HG02763 (cell line): ENCODE measurements around the gene ALDH7A1.
"Not testable (repeated sequence)": the region's sequence is repeated elsewhere in the genome, so short reads cannot be mapped to it uniquely, and the experiment has no call there.

Experiments used
- ATAC-seq: cut with Tn5 transposase; IDR thresholded peaks from one replicate; pipeline ENCODE4 v1.9.1; 2021; ENCODE audit warnings: mild to moderate bottlenecking, moderate library complexity; ENCODE audit not compliant: unreplicated experiment

The ALDH7A1 gene

DNA sequence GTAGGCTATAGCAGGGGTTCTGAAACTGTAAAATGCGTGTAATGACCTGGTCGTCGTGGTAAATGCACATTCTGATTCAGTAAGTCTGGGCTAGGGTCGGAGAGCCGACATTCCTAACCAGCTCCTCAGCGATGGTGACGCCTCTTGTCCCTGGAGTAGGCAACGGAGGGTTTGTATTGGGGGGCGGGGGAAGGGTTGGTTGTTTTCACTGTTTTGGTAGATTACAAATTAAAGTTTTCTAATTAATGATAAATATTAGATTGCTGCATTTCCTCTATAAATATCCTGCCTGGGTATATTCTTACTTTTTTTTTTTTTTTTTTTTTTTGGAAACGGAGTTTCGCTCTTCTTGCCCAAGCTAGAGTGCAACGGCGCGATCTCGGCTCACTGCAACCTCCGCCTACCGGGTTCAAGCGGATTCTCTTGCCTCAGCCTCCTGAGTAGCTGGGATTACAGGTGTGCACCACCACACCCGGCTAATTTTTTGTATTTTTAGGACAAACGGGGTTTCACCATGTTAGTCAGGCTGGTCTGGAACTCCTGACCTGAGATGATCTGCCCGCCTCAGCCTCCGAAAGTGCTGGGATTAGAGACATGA, 566 bp upstream of the ALDH7A1 start:
- no peak for ATAC-seq

GRCh38 chr5:126591549-126591948, 3.5 kb downstream of the ALDH7A1 start:
- ATAC-seq, result no peak

DNA sequence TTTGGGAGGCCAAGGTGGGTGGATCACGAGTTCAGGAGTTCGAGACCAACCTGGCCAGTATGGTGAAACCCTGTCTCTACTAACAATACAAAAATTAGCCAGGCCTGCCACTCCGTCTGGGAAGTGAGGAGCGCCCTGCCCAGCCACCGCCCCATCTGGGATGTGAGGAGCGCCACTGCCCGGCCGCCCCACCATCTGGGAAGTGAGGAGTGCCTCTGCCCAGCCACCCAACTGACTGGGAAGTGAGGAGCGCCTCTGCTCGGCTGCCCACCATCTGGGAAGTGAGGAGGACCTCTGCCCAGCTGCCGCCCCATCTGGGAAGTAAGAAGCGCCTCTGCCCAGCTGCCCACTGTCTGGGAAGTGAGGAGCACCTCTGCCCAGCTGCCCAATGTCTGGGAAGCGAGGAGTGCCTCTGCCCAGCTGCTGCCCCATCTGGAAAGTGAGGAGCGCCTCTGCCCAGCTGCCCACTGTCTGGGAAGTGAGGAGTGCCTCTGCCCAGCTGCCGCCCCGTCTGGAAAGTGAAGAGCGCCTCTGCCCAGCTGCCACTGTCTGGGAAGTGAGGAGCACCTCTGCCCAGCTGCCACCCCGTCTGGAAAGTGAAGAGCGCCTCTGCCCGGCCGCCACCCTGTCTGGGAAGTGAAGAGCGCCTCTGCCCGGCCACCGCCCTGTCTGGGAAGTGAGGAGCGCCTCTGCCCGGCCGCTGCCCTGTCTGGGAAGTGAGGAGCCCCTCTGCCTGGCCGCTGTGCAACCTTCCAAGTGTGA, 5.3 kb downstream of the ALDH7A1 start:
- ATAC-seq, result no peak

- ATAC-seq, result no peak
These were observed 7.2 kb downstream of the ALDH7A1 start for GRCh38 chr5:126587551-126588390.

GRCh38 chr5:126583761-126584160, 11.3 kb downstream of the ALDH7A1 start:
- no peak for ATAC-seq

- no peak for ATAC-seq
These were observed 15.3 kb downstream of the ALDH7A1 start for GRCh38 chr5:126579716-126580115.

- ATAC-seq, result no peak
These were observed 17.6 kb downstream of the ALDH7A1 start for GRCh38 chr5:126577415-126577814.

GRCh38 chr5:126576974-126577373, 18.0 kb downstream of the ALDH7A1 start:
- ATAC-seq, result no peak

DNA sequence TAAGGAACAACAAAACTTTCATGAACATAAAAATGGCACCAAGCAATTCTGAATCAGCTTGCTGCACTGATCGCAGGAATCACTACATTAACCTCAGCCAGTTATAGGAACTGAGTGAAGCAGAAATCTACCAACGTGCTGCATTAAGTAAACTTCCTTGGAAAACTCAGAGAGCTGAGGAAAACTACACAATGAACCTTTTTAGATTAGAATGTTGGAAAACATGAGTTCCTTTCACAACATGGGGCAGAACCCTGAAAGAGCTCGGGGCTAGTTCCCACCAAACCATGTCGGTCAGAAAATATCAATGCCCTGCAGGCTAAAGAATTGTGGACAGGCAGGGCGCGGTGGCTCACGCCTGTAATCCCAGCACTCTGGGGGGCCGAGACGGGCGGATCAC, 19.4 kb downstream of the ALDH7A1 start:
- ATAC-seq, result no peak

DNA sequence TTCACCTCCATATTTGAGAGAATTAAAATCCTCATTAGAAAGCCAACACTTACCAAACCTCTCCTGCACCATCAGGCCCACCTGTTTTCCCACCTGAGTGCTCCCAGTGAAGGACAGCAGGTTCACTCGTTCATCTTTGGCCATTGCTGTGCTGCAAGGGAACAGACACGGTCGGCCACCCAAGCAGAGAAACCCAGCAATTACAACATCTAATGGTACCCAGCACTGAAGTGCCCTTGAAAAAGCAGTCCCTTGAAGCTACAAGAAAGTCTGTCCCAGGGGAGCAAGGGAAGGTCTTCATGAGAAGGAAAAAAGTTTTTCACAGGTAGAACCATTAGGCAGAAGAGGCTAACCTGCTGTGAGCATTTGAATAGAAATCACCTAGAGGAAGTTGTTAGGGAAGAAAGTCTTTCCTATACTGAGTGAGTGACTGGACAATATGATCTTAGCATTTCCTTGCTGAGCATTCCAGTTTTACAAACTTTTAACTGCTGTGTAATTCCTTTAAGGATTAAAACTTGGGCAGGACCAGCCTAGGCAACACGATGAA, 26.7 kb downstream of the ALDH7A1 start:
- no peak for ATAC-seq

- ATAC-seq, result peak; percentile 87
These were observed 32.2 kb downstream of the ALDH7A1 start for GRCh38 chr5:126562823-126563222.

DNA sequence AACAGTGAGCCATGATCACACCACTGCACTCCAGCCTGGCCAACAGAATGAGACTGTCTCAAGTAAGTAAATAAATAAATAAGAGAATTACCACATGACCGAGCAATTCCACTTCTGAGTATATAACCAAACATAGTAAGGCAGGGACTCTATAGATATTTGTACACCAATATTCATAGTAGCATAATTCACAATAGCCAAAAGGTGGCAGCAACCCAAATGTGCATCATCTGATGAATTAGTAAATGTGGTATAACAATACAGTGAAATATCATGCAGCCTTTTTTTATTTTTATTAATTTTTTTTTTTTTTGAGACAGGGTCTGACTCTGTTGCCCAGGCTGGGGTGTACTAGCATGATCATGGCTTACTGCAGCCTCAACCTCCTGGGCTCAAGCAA, 33.1 kb downstream of the ALDH7A1 start:
- no peak for ATAC-seq

GRCh38 chr5:126555101-126555500, 39.9 kb downstream of the ALDH7A1 start:
- ATAC-seq, result not testable (repeated sequence)

GRCh38 chr5:126552614-126553013, 42.4 kb downstream of the ALDH7A1 start:
- no peak for ATAC-seq

- peak; percentile 74 for ATAC-seq
These were observed 50.8 kb downstream of the ALDH7A1 start for GRCh38 chr5:126544087-126544740.

DNA sequence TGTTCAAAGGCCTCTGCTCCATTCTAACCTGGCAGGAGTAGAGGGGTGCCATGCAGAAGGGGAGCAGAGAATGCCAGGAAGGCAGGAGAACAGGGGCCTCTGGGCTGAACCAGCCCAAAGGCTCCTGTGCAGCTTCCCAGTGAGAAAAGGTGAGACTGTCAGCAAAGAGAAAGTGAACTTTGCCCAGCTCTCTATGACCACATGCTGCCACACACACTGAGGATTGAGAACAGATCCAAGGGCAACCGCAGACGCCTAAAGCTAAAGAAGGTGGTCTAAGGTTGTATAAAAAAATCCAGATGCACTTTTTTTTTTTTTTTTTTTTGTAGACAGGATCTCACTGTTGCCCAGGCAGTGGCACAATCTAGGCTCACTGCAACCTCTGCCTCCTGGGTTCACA, 51.4 kb downstream of the ALDH7A1 start:
- no peak for ATAC-seq

DNA sequence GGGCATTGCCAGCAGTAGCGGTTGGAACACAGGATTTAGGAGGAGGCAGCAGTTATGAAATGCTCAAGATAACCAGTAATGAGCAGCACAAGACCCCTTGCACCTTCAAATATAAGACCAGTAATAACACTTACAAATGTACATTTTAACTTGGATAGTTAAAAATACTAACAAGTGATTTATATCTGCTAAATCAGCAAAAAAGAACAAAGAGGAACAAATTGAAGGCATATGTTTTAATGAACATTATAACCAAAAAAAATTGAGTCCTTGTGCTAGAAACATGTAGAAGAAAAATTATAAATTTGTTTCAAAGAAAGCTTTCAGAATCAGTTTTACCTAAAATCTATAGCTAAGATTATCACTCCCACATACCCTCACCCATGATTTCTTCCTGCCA, 52.0 kb downstream of the ALDH7A1 start:
- ATAC-seq, result no peak

- no peak for ATAC-seq
These were observed 52.6 kb downstream of the ALDH7A1 start for GRCh38 chr5:126542441-126542840.

DNA sequence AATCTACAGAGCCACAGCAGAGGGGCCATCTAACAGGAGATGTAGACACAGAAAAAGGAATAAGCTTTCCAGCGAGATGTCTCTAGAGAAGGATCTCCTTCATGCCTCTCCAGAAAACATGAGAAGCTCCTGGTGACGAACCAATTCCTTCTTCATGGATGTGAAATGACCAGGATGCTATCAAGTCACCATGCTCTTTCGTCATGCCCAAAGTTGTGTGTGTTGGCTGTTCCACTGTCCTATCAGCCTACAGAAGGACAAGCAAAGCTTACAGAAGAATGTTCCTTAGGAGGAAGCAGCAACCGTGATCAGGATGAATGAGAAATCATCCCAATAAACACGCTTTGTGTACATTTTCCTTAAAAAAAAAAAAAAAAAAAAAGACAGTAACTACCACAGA, 54.4 kb downstream of the ALDH7A1 start:
- ATAC-seq, result no peak

GRCh38 chr5:126538579-126538978, 56.4 kb downstream of the ALDH7A1 start:
- no peak for ATAC-seq

DNA sequence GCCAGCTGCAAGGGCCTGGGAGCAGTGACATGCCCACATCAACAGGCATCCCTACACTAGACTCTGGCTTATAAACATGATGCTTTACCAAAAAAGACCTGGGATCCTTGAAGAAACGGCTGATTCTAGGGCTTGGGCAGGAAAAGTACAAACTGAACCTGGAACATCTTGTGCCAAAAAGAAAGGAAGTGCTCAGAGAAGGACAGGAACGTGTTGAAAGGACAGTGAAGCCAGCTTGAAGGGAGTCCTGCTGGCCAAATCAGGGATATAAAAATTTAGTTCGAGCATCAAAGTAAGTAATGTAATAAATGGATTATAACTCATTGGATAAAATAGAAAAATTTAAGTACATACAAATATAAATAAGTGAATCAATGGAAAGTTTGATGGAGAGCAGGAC, 58.1 kb downstream of the ALDH7A1 start:
- no peak for ATAC-seq
